HG03097 (cell line): ENCODE data around the gene PSMD1.

Experiments
- ATAC-seq: cut with Tn5 transposase; IDR thresholded peaks from one replicate; pipeline ENCODE4 v1.9.1; 2021; ENCODE audit not compliant: unreplicated experiment, low FRiP score

The PSMD1 gene

DNA sequence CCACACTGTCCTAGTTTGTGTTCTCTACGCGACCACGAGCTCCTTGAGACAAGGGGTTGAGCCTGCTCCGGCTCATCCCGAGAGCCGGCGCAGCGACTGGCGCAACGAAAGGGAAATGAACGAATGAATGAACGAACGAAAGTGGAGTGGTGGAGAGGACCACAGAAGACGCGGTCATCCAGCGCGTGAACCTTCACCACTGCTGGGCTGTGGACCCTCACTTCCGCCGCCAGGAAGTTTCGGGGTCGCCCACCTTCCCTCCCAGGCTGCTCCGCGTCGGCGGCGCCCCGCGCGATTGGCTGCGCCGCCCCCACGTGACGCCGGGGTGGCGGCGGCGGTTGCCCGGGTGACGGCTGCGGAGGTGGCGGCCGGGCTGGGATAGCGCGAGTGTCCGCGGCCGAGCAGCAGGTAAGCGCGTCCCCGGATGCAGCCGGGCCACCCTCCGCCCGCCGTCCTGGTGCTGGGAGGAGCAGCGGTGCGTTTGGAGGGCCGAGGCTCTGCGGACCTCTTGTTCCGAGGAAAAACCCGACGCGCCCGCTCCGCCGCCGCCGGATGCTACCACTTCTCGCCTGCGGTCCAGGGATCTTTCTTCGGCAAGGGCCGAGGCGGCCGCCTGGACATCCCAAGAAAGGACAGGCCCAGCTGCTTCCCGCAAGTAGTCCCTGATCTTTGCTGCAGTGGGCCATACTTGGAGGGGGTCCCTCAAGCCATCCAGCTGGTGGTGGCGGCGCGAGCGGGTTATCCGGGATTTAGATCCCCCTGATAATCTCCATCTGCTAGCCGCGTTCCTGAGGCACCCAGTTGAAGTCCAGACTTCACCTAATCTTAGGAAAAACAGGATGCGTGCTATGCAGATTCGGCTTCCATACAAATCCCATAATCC is 141.9 kb downstream of the PSMD1 start, which contains the start of gene ARMC9:
Gene ARMC9, plus strand, starts transcription at position 341 of the 883 bp plus-strand sequence. CDS start 7,608 bp downstream, outside the sequence.
- peak; percentile 91 for ATAC-seq

DNA sequence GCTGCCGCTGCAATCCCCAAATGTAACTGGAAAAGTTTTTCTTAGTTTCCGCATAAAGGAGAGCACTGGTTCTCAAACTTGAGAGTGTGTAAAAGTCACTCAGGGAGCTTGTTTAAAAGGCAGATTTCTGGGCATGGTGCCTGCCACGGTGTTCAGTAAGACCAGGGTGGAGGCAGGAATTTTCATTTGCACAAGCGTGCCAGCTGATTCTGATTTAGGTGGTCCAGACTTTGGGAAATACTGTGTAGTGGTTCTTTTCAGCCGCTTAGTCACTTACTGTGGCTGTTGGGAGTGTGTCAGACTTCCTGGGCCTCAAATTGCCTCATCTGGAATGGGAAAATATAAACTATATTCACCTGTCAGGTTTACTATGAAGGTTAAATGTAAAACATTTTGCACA is 142.6 kb downstream of the PSMD1 start:
- no peak for ATAC-seq

DNA sequence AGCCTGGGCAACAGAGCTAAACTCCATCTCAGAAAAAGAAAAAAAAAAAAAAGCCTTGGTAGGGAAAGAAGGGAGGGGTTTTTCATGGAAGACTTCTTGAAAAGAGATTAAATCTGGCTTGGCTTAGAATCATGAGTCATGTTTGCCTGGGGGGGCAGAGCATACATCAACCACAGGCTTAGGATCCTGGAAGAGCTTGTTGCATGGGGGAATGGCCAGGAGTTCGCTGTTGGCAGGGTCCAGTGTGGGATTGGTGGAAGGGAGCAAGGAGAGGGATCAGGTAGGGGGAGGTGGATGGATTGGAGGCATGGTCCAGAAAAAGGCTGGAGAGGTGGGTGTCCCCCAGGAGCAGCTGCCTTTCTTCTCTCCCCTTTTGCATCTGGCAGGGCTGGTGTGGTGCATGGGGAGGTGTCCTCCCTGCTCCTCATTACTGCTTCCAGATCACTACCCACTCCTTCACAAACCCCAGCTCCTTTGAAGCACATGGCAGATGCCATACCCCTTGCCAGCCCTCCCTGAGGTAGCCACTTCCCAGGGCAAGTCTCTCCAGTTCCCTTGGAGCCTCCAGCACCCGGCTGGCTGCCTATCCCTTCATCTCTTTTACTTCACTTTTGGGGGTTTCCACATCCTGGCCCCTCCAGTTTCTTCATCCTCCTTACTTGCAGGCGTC is 144.3 kb downstream of the PSMD1 start:
- ATAC-seq = no peak

DNA sequence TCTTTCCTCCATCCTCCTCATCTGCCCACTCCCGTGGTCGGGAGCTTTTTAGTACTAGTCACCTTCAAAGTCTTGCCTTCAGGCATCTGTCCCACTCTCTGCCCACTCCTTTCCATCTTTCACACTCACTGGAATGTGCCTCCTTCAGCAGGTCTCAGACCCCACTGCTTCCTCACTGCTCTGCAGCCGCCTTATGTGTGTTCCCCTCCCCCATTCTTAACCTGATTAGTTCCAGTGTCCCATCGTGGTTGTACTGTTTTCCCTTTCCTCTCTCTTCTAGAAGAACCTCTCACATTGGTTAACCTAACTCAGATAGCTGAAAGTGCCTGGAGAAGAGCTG is 144.8 kb downstream of the PSMD1 start:
- no peak for ATAC-seq

DNA sequence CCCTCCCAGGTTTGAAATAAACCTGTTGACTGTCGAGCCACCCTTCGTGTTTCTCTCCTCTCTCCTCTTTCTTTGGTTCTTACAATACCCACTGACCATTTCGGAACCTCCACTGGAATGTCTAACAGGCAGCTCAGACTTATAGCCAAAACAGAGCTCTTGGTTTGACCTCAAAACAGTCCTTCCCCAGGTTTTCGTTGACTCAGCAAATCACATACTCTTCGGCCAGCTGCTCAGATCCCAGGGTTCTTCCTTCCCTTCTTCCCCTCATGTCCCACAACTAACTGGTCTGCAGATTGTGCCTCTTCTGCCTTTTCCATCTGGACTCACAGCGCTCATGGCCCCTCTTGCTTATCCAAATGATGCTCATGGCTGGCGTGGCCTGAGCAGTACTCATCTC is 146.4 kb downstream of the PSMD1 start:
- ATAC-seq = no peak

DNA sequence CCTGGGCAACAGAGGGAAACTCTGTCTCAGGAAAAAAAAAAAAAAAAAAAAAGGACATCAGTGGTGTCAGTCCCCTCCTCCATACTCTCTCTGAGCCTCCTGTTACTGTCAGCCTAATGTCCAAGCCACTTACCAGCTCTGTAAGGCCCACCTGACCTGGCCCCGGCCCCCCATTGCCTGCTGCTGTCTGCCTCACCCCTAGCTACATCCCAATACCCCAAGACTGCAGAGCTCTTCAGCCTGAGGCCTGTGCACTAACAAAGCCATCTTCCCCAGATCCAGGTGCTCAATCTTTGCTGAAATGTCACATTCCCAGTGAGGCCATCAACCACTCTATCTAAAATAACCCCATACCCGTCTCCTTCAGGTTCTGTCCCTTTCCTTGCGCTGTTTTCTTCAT is 147.5 kb downstream of the PSMD1 start:
- no peak for ATAC-seq

DNA sequence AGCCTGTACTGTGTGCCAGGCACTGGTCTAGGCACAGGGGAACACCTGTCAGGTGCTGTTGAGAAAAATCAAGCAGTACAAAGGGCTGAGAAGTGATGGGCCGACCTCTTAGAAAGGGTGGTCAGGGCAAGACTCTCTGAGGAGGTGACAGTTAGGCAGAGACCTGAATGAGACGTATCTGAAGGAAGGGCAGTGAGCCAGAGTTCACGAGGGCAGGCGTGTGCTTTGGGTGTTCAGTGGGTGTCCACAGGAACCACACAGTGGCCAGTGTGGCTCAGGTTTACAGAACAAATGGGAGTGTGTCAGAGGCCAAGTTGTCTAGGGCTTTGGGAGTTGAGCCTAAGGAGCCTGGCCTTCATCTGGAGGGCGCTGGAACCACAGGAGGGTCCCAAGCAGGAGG is 147.9 kb downstream of the PSMD1 start:
- ATAC-seq = no peak

DNA sequence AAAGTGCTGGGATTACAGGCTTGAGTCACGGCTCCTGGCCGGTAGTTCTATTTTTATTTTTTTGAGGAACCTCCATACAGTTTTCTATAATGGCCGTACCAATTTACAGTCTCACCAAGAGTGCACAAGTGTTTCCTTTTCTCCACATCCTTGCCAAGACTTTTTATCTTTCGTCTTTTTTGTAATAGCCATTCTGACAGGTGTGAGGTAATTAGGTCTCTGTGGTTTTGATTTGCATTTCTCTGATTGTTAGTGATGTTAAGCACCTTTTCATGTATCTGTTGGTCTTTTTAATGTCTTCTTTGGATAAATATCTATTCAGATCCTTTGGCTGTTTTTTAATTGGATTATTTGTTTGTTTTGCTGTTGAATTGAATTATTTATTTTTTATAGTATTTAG is 151.1 kb downstream of the PSMD1 start:
- no peak for ATAC-seq

DNA sequence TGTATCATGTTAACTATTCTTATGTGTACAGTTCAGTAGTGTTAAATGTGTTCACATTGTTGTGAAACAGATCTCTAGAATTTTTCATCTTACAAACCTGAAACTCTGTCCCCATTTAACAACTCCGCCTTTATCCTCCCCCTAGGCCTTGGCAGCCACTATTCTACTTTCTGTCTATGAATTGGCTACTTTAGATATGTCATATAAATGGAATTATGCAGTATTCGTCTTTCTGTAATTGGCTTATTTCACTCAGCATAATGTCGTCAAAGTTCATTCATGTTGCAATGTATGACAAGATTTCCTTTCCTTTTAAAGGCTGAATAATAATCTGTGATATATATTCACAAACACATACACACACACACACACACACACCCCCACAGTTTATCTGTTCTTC is 154.1 kb downstream of the PSMD1 start:
- no peak for ATAC-seq

DNA sequence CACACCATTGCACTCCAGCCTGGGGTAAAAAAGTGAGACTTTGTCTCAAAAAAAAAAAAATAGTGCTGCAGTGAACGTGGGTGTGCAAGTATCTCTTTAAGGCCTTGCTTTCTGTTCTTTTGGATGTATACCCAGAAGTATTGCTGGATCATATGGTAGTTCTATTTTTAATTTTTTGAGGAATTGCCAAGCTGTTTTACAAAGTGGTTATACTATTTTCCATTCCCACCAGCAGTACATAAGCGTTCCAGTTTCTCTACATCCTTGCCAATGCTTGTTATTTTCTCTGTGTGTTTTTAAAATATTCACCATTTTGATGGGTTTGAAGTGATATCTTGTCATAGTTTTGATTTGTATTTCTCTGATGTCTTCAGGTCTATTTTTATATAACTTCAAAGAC is 154.8 kb downstream of the PSMD1 start:
- no peak for ATAC-seq

DNA sequence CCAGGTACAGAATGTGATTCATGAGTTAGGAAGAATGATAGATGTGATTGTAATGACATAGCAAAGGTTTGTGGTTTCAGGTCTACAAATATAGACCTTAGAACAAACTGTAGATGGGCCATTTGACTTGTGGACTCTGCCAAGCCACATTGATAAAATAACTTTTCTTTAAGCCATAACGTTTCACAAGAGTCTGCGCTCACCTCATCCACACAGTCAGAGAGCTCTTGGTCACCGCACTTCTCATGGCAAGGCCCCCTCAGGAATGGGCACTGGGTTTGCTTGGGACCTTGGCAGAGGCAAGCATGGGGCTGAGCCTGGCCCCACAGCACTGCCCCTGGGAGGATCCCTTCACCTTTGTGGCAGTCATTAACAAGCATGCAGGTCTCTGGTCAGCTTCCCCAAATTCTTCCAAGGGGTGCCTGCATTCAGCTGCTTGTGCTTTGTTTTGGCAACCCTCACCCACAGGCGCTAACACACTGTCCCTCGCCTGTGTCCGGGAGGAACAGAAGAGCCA is 155.7 kb downstream of the PSMD1 start:
- ATAC-seq = no peak

DNA sequence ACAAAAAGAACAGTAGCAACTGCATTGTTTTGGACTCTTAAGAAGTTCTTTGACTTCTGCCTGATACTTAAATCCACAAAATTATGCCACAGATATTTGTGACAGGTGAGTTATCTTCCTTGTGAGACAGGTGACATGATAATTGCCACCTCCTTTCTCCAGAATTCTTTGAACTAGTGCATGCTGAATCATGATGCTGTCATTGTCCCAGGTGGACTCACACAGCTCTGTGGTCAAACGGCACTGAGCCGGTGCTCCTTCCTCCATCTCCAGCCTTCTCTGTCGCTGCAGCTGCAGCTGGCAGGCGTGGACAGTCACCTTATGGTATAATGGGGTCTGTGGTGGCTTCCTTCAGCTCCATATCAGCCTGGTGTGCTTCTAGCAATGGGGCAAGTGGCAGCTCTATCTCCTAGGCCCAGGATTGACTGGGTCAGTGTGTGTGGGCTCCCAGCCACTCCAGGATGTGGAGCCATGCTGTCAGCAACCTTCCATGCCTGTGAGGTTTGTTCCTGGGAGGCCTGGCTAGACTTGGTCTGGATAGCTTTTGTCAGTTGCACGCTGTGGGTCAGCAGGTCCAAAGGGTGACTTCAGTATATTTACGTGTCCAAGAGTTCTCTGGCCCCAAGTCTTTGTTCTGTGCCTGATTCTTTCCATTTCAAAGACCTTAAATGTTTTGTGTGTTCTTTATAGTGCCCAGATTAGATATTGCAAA is 157.4 kb downstream of the PSMD1 start:
- no peak for ATAC-seq

DNA sequence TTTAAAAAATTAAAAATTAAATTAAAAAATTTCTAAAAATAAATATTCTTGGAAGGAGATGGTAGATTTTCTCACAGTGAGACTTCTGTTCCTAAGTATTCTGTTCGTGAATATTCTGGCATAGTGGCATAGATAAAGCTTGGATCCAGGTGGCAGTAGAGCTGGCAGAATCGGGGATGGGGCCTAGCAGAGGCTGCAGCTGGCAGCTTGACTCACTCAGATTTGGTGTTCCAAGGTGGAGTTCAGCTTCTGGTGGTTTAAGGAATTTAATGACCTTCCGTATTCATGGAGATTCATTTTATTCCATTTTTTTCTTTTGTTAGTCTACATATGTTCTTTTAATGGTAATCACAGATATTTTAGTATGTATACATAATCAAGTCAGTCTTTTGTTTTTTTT is 161.7 kb downstream of the PSMD1 start:
- no peak for ATAC-seq

DNA sequence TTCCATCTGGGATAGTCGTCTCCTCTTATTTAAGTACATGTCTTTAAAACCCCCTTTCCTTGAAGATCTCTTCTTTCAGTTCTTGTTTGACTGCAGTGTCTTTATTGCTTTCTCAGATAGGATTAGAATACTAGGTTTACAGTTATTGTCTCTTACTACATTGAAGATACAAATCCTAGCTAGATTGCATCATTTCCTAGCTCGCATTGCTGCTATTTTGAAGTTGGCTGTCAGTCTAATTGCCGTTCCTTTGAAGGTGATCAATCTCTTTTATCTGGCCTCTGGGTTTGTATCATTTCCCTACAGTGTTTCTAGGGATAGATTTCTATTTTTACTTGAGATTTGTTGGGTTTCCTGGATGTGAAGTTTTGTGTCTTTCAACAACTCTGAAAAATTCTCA is 162.6 kb downstream of the PSMD1 start:
- no peak for ATAC-seq

DNA sequence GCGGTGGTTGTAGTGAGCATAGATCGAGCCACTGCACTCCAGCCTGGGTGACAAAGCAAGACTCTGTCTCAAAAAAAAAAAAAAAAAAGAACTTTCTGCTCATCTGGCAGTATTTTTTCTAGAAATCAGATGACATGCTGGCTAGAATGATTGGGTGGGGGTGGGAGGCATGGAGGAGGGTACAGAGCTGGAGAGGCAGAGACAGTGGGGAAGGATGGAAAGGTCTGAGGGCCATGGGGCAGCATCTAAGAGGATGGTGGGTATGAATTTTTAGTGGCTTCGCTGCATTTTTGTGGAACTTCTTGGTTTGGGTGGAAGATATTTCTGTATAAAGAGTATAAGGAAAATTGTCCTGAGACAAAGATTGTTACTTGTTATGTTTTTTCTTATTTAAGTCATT is 165.1 kb downstream of the PSMD1 start:
- ATAC-seq = no peak
